IMR-90 (cell line): ENCODE data around the gene FER1L5. TPM values are rescaled to one million over a fixed set of nuclear protein-coding genes. Genes with fewer than 3 reads are reported as not detected.

ENCODE experiments used
- ATAC-seq: fragments of 200-7000 bp; cut with Tn5 transposase; 2 replicates; pipeline ENCODE4 v1.9.1; 2020; ENCODE audit warnings: low read depth, mild to moderate bottlenecking, moderate library complexity
- BruUV-seq: library from RNA; stranded (reverse); fragments of 400-500 nt; replicated peaks from 2 replicates; lab custom pipeline; 2021; lab: Mats Ljungman, UMichigan
- CTCF ChIA-PET: fragments of 300-600 bp; formaldehyde crosslinking; extraction: SDS; loops from one replicate; lab custom pipeline; 2021; ENCODE audit warnings: antibody characterized with exemption; lab: Yijun Ruan, JAX
- POLR2A ChIA-PET: fragments of 300-600 bp; sonication (Branson Sonifier 250); formaldehyde crosslinking; loops from one replicate; lab custom pipeline; 2022; ENCODE audit warnings: antibody characterized with exemption; ENCODE audit not compliant: unreplicated experiment; lab: Charles Lee
- DNase-seq: peaks from one replicate; pipeline ENCODE4 v3.0.0; 2013
- H2AFZ ChIP-seq: replicated peaks from 2 replicates; pipeline ENCODE3; 2013; ENCODE audit warnings: low read length, mild to moderate bottlenecking; ENCODE audit not compliant: poor library complexity
- H2AK5ac ChIP-seq: 2 replicates; pipeline ENCODE4 v1.6.1; 2013; ENCODE audit warnings: low read depth, low read length, inconsistent platforms
- H2AK9ac ChIP-seq: replicated peaks from 2 replicates; pipeline ENCODE3; 2013; ENCODE audit warnings: mild to moderate bottlenecking, low read depth, low read length, moderate library complexity; ENCODE audit not compliant: poor library complexity
- H2BK120ac ChIP-seq: 2 replicates; pipeline ENCODE4 v1.6.1; 2013; ENCODE audit warnings: low read depth, low read length, inconsistent platforms
- H2BK15ac ChIP-seq: 3 replicates; pipeline ENCODE4 v1.6.1; 2013; ENCODE audit warnings: low read depth, low read length, inconsistent platforms
- H2BK20ac ChIP-seq: 2 replicates; pipeline ENCODE4 v1.6.1; 2013; ENCODE audit warnings: low read depth, mild to moderate bottlenecking, inconsistent platforms, low read length, moderate library complexity
- H2BK5ac ChIP-seq: 2 replicates; pipeline ENCODE4 v1.6.1; 2013; ENCODE audit warnings: mild to moderate bottlenecking, low read depth, low read length, inconsistent platforms; ENCODE audit not compliant: poor library complexity, severe bottlenecking
- H3K14ac ChIP-seq: replicated peaks from 2 replicates; pipeline ENCODE4 v1.6.1; 2013; ENCODE audit warnings: low read depth, low read length, inconsistent platforms
- H3K18ac ChIP-seq: 2 replicates; pipeline ENCODE4 v1.6.1; 2013; ENCODE audit warnings: low read depth, low read length, control low read depth
- H3K23ac ChIP-seq: 2 replicates; pipeline ENCODE4 v1.6.1; 2013; ENCODE audit warnings: low read depth, low read length, inconsistent platforms
- H3K27ac ChIP-seq: 2 replicates; pipeline ENCODE4 v1.5.1; 2013; ENCODE audit warnings: mild to moderate bottlenecking, control low read depth, low read length; ENCODE audit not compliant: insufficient read depth
- H3K27me3 ChIP-seq: 2 replicates; pipeline ENCODE4 v1.6.1; 2013; ENCODE audit warnings: low read length; ENCODE audit not compliant: control insufficient read depth, insufficient read depth
- H3K36me3 ChIP-seq: 2 replicates; pipeline ENCODE4 v1.6.1; 2013; ENCODE audit warnings: low read length, mixed read lengths; ENCODE audit not compliant: control insufficient read depth, insufficient read depth
- H3K4ac ChIP-seq: 2 replicates; pipeline ENCODE4 v1.6.1; 2013; ENCODE audit warnings: low read depth, low read length, inconsistent platforms
- H3K4me1 ChIP-seq: 2 replicates; pipeline ENCODE4 v1.6.1; 2013; ENCODE audit warnings: low read length, mixed read lengths; ENCODE audit not compliant: control insufficient read depth, insufficient read depth
- H3K4me2 ChIP-seq: 2 replicates; pipeline ENCODE4 v1.6.1; 2013; ENCODE audit warnings: low read depth, mild to moderate bottlenecking, control low read depth, low read length, moderate library complexity
- H3K4me3 ChIP-seq: 2 replicates; pipeline ENCODE4 v1.5.1; 2013; ENCODE audit warnings: low read depth, mild to moderate bottlenecking, control low read depth, low read length, moderate library complexity; ENCODE audit not compliant: insufficient read depth
- H3K56ac ChIP-seq: 2 replicates; pipeline ENCODE4 v1.6.1; 2013; ENCODE audit warnings: low read length, inconsistent platforms; ENCODE audit not compliant: insufficient read depth; ENCODE audit errors: extremely low read depth
- H3K79me1 ChIP-seq, 2 experiments: 2 replicates each; pipeline ENCODE4 v1.6.1; 2013; ENCODE audit warnings: low read length in 2 of 2, inconsistent platforms in 1 of 2, low read depth in 1 of 2
- H3K9ac ChIP-seq: 2 replicates; pipeline ENCODE4 v1.6.1; 2013; ENCODE audit warnings: low read depth, low read length, control low read depth
- H3K9me1 ChIP-seq: 2 replicates; pipeline ENCODE4 v1.6.1; 2013; ENCODE audit warnings: low read length, inconsistent platforms; ENCODE audit not compliant: insufficient read depth
- H3K9me3 ChIP-seq: 2 replicates; pipeline ENCODE4 v1.6.1; 2013; ENCODE audit warnings: low read length; ENCODE audit not compliant: control insufficient read depth, insufficient read depth
- H4K20me1 ChIP-seq: 2 replicates; pipeline ENCODE4 v1.6.1; 2013; ENCODE audit warnings: low read length, inconsistent platforms; ENCODE audit not compliant: insufficient read depth
- H4K5ac ChIP-seq: 2 replicates; pipeline ENCODE4 v1.6.1; 2013; ENCODE audit warnings: mild to moderate bottlenecking, low read depth, low read length, control low read depth
- H4K8ac ChIP-seq, 2 experiments: 2 replicates each; pipeline ENCODE4 v1.6.1; 2013; ENCODE audit warnings: low read depth in 2 of 2, low read length in 2 of 2, control low read depth in 1 of 2, inconsistent platforms in 1 of 2
- H4K91ac ChIP-seq: 2 replicates; pipeline ENCODE4 v1.6.1; 2013; ENCODE audit warnings: low read depth, low read length, inconsistent platforms; ENCODE audit not compliant: insufficient read depth
- BHLHE40 ChIP-seq: fragments of 150-350 bp; IDR thresholded peaks from 2 replicates; pipeline ENCODE4 v1.6.1; 2016; ENCODE audit warnings: mild to moderate bottlenecking, low read depth, low read length
- CEBPB ChIP-seq: IDR thresholded peaks from 2 replicates; pipeline ENCODE4 v1.6.1; 2012; ENCODE audit warnings: low read depth, low read length, improper control_type of control experiment
- CHD1 ChIP-seq: IDR thresholded peaks from 2 replicates; pipeline ENCODE4 v1.6.1; 2012; ENCODE audit warnings: low read depth, low read length, improper control_type of control experiment
- CTCF ChIP-seq: conservative IDR thresholded peaks from 2 replicates; pipeline ENCODE4 v1.5.1; 2012; ENCODE audit warnings: mild to moderate bottlenecking, low read depth, low read length, improper control_type of control experiment
- ELK1 ChIP-seq: fragments of 150-350 bp; IDR thresholded peaks from 2 replicates; pipeline ENCODE4 v1.6.1; 2016; ENCODE audit warnings: low read depth, mild to moderate bottlenecking, low read length, moderate library complexity, borderline replicate concordance
- FOS ChIP-seq: fragments of 150-350 bp; IDR thresholded peaks from 2 replicates; pipeline ENCODE4 v1.6.1; 2016; ENCODE audit warnings: low read depth, low read length
- MAFK ChIP-seq: IDR thresholded peaks from 2 replicates; pipeline ENCODE4 v1.6.1; 2012; ENCODE audit warnings: low read depth, low read length, improper control_type of control experiment
- MAZ ChIP-seq: IDR thresholded peaks from 2 replicates; pipeline ENCODE4 v1.6.1; 2012; ENCODE audit warnings: low read depth, mild to moderate bottlenecking, low read length, improper control_type of control experiment, moderate library complexity, borderline replicate concordance
- MXI1 ChIP-seq: IDR thresholded peaks from 2 replicates; pipeline ENCODE4 v1.6.1; 2012; ENCODE audit warnings: low read depth, mild to moderate bottlenecking, low read length, moderate library complexity, borderline replicate concordance
- NFE2L2 ChIP-seq: fragments of 150-350 bp; IDR thresholded peaks from 2 replicates; pipeline ENCODE4 v1.6.1; 2016; ENCODE audit warnings: low read depth, mild to moderate bottlenecking, low read length
- POLR2A ChIP-seq: IDR thresholded peaks from 2 replicates; pipeline ENCODE4 v1.6.1; 2012; ENCODE audit warnings: mild to moderate bottlenecking, low read depth, low read length
- RAD21 ChIP-seq: IDR thresholded peaks from 2 replicates; pipeline ENCODE4 v1.6.1; 2012; ENCODE audit warnings: low read length, improper control_type of control experiment
- RCOR1 ChIP-seq: IDR thresholded peaks from 2 replicates; pipeline ENCODE4 v1.6.1; 2012; ENCODE audit warnings: mild to moderate bottlenecking, low read length, improper control_type of control experiment; ENCODE audit not compliant: insufficient replicate concordance
- RFX5 ChIP-seq: IDR thresholded peaks from 2 replicates; pipeline ENCODE4 v1.8.0; 2012; ENCODE audit warnings: low read depth, mild to moderate bottlenecking, low read length, moderate library complexity
- SMC3 ChIP-seq: fragments of 150-350 bp; IDR thresholded peaks from 2 replicates; pipeline ENCODE4 v1.6.1; 2016; ENCODE audit warnings: low read depth, mild to moderate bottlenecking, antibody characterized with exemption, low read length, moderate library complexity
- USF2 ChIP-seq: fragments of 150-350 bp; IDR thresholded peaks from 2 replicates; pipeline ENCODE4 v1.6.1; 2017; ENCODE audit warnings: mild to moderate bottlenecking, antibody characterized with exemption, low read length, low read depth
- WGBS, 2 experiments: methylation state at CpG; one replicate each; pipeline versions ENCODE4 v1.1.5 to v1.1.7; 2013; ENCODE audit warnings: missing lambda C conversion rate in 2 of 2; ENCODE audit not compliant: insufficient read length in 1 of 2; ENCODE audit errors: extremely low coverage in 2 of 2; 5-methylcytosine and 5-hydroxymethylcytosine counted together
- dilution Hi-C: fragments of 300-500 bp; cut with HindIII; formaldehyde crosslinking; loops from one replicate; pipeline ENCODE4 v1.14.3; 2018; ENCODE audit warnings: low sequenced_read_pairs; ENCODE audit not compliant: unreplicated experiment
- in situ Hi-C: fragments of 300-500 bp; cut with MboI; formaldehyde crosslinking; loops from 3 replicates; pipeline ENCODE4 v1.14.3; 2019; ENCODE audit warnings: low sequenced_read_pairs, inconsistent platforms, mixed read lengths
- intact Hi-C: fragments of 100-400 bp; cut with micrococcal nuclease; formaldehyde crosslinking; loops from 2 replicates; pipeline ENCODE4 v1.10.0; 2022
- polyA plus RNA-seq, 3 experiments: library from polyadenylated mRNA; depleted of rRNA; stranded (reverse); fragments of >200 nt; gene quantifications; 2 replicates each; pipeline ENCODE4 v1.2.3, GENCODE V29; 2012; ENCODE audit warnings: low replicate concordance in 1 of 3
- total RNA-seq: library from RNA; depleted of rRNA; stranded (reverse); fragments of >200 nt; gene quantifications from 2 replicates; pipeline ENCODE4 v1.2.3, GENCODE V29; 2012

Gene FER1L5
- total and polyA plus RNA-seq, 2 of the 4 experiments (the other 2 are of a cell fraction): 0.15 to 0.36 TPM

- no peaks in the 10 kb centered on the region for H3K9me3 ChIP-seq
- no peak overlapping the region for H2BK20ac ChIP-seq
- H3K56ac ChIP-seq: no peak overlapping the region
- no peak overlapping the region for H2AFZ ChIP-seq
- peaks cover 21% of the 10 kb centered on the region for H3K36me3 ChIP-seq
- no peak overlapping the region for H3K4ac ChIP-seq
- H3K4me2 ChIP-seq: no peak overlapping the region
- no peaks in the 10 kb centered on the region for H4K20me1 ChIP-seq
- ATAC-seq (no peak), DNase-seq (no peak)
- no peak overlapping the region for H3K14ac ChIP-seq
- intact Hi-C loops (no loop called here), in situ Hi-C loops (no loop called here), dilution Hi-C loops (no loop called here)
- CTCF ChIA-PET: no interaction called here
- no peak overlapping the region for H4K8ac ChIP-seq
- H3K9me1 ChIP-seq: no peaks in the 10 kb centered on the region
- no TSS peak for BruUV-seq
- H4K91ac ChIP-seq: no peak overlapping the region
- no peak overlapping the region for H3K18ac ChIP-seq
- H2AK5ac ChIP-seq: no peak overlapping the region
- H4K5ac ChIP-seq: no peak overlapping the region
- no peak overlapping the region for H3K4me3 ChIP-seq
- H2BK5ac ChIP-seq: no peak overlapping the region
- no peak overlapping the region for H2BK120ac ChIP-seq
- POLR2A ChIA-PET: no interaction called here
- no peaks in the 10 kb centered on the region for H3K79me1 ChIP-seq
- no peak overlapping the region for H3K27ac ChIP-seq
- no peak overlapping the region for H3K9ac ChIP-seq
- no peak for TF ChIP-seq MXI1
- TF ChIP-seq FOS: no peak
- TF ChIP-seq BHLHE40: no peak
- no peak for TF ChIP-seq USF2
- no peak for TF ChIP-seq RFX5
- no peak for TF ChIP-seq POLR2A
- TF ChIP-seq MAFK: no peak
- TF ChIP-seq RAD21: no peak
- TF ChIP-seq MAZ: no peak
- no peak for TF ChIP-seq RCOR1
- TF ChIP-seq CHD1: no peak
- TF ChIP-seq CTCF: no peak
- TF ChIP-seq ELK1: no peak
- no peak for TF ChIP-seq SMC3
- no peak for TF ChIP-seq NFE2L2
- no peak for TF ChIP-seq CEBPB
- H2AK9ac ChIP-seq: no peak overlapping the region
- no peaks in the 10 kb centered on the region; the same call in 1 of the 2 replicates for H3K4me1 ChIP-seq
- WGBS, 2 experiments: no CpG with 5 or more reads among the region's 4 CpGs
- no peak overlapping the region for H3K23ac ChIP-seq
- no peaks in the 10 kb centered on the region for H3K27me3 ChIP-seq
- H2BK15ac ChIP-seq: no peak overlapping the region
Observed at GRCh38 chr2:96726131-96726530, 83.6 kb downstream of the FER1L5 start.
